Measurements from ENCODE around the gene VEGFB.

Gene VEGFB

GRCh38 chr11:64237484-64237951 lies 3.1 kb downstream of the VEGFB start:
- TF ChIP-seq EGR1 (IDR thresholded peaks at IDR 0.05) (no peak), FOXM1 (IDR thresholded peaks at IDR 0.05; ENCODE audit: borderline replicate concordance, low read depth) (no peak), ZBTB7A (IDR thresholded peaks at IDR 0.05; ENCODE audit: low read depth) (no peak), MAX (IDR thresholded peaks at IDR 0.05) (no peak), TCF12 (IDR thresholded peaks at IDR 0.05; ENCODE audit: low read depth) (no peak), TAF1 (IDR thresholded peaks at IDR 0.05; ENCODE audit: low read depth) (no peak), YY1 (IDR thresholded peaks at IDR 0.05; ENCODE audit: low read depth) (no peak), CREB1 (IDR thresholded peaks at IDR 0.05; ENCODE audit: low read depth) (no peak), RAD21 (IDR thresholded peaks at IDR 0.05; ENCODE audit: low read depth) (no peak), CEBPB (IDR thresholded peaks at IDR 0.05) (no peak), NFIC (IDR thresholded peaks at IDR 0.05) (no peak), REST (IDR thresholded peaks at IDR 0.05; ENCODE audit: low read depth) (no peak), EP300 (IDR thresholded peaks at IDR 0.05; ENCODE audit: borderline replicate concordance) (no peak)

- TF ChIP-seq FOXM1 (IDR thresholded peaks at IDR 0.05; ENCODE audit: borderline replicate concordance, low read depth) (no peak), USF1 (IDR thresholded peaks at IDR 0.05) (no peak), NFIC (IDR thresholded peaks at IDR 0.05) (no peak), EP300 (IDR thresholded peaks at IDR 0.05; ENCODE audit: borderline replicate concordance) (no peak), MAX (IDR thresholded peaks at IDR 0.05) (no peak), TCF12 (IDR thresholded peaks at IDR 0.05; ENCODE audit: low read depth) (no peak), EGR1 (IDR thresholded peaks at IDR 0.05) (no peak), TEAD4 (IDR thresholded peaks at IDR 0.05) (no peak), RAD21 (IDR thresholded peaks at IDR 0.05; ENCODE audit: low read depth) (no peak), YY1 (IDR thresholded peaks at IDR 0.05; ENCODE audit: low read depth) (no peak), CREB1 (IDR thresholded peaks at IDR 0.05; ENCODE audit: low read depth) (no peak), CEBPB (IDR thresholded peaks at IDR 0.05) (no peak), TAF1 (IDR thresholded peaks at IDR 0.05; ENCODE audit: low read depth) (no peak), ZBTB7A (IDR thresholded peaks at IDR 0.05; ENCODE audit: low read depth) (no peak), REST (IDR thresholded peaks at IDR 0.05; ENCODE audit: low read depth) (no peak)
Observed at GRCh38 chr11:64238076-64238475, 3.7 kb downstream of the VEGFB start.

GRCh38 chr11:64238999-64239398 lies 4.6 kb downstream of the VEGFB start:
- TF ChIP-seq CREB1 (IDR thresholded peaks at IDR 0.05; ENCODE audit: low read depth), result no peak
- no peak for TF ChIP-seq TAF1 (IDR thresholded peaks at IDR 0.05; ENCODE audit: low read depth)
- no peak for TF ChIP-seq YY1 (IDR thresholded peaks at IDR 0.05; ENCODE audit: low read depth)
- no peak for TF ChIP-seq NFIC (IDR thresholded peaks at IDR 0.05)
- TF ChIP-seq REST (IDR thresholded peaks at IDR 0.05; ENCODE audit: low read depth), result no peak
- TF ChIP-seq TCF12 (IDR thresholded peaks at IDR 0.05; ENCODE audit: low read depth), result no peak
- TF ChIP-seq RAD21 (IDR thresholded peaks at IDR 0.05; ENCODE audit: low read depth), result no peak
- no peak for TF ChIP-seq EP300 (IDR thresholded peaks at IDR 0.05; ENCODE audit: borderline replicate concordance)
- TF ChIP-seq EGR1 (IDR thresholded peaks at IDR 0.05), result no peak
- no peak for TF ChIP-seq TEAD4 (IDR thresholded peaks at IDR 0.05)

GRCh38 chr11:64239662-64240434 lies 5.5 kb downstream of the VEGFB start:
- TF ChIP-seq EP300 (IDR thresholded peaks at IDR 0.05; ENCODE audit: borderline replicate concordance) (no peak), NFIC (IDR thresholded peaks at IDR 0.05) (no peak)
